GM12872 (cell line): ENCODE results near the gene CNKSR1.

Experiments
- CTCF ChIP-seq: IDR thresholded peaks from 3 replicates; pipeline ENCODE4 v1.5.1; 2011; ENCODE audit warnings: low read depth, mild to moderate bottlenecking, low read length, moderate library complexity; ENCODE audit not compliant: insufficient read depth

CNKSR1 gene

GRCh38 chr1:26142159-26142558 lies 35.1 kb upstream of the CNKSR1 start:
- TF ChIP-seq CTCF = no peak

GRCh38 chr1:26145041-26145959 lies 32.0 kb upstream of the CNKSR1 start:
- peak; percentile 79 for TF ChIP-seq CTCF

- TF ChIP-seq CTCF = no peak
Observed at GRCh38 chr1:26145960-26146294, 31.4 kb upstream of the CNKSR1 start.

- no peak for TF ChIP-seq CTCF
Observed at GRCh38 chr1:26148887-26149286, 28.4 kb upstream of the CNKSR1 start.

DNA sequence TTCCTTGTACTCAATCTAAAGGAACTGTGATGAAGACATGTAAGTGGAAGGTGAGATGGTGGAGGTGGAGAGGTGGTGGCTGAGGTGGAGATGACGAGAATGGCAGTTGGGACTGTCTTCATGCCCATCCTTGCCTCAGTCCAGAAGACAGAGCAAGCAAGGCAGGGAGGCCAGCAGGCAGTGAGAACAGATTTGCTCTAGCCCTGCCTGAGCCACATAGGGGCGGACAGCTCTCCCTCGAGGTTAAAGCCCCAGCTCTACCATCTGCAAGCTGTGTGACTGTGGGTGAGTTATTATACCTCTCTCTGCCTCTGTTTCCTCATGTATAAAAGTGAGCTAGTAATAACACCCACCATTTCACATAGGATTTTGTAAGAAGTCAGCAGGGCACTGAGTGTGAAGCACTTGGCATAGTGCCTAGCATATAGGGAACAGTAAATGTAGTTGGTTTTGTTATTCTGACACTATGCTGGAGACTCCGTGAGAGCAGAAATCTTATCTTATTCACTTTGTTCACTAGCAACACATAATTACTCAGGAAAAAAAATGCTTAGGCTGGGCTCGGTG lies 23.2 kb upstream of the CNKSR1 start:
- no peak for TF ChIP-seq CTCF

GRCh38 chr1:26154750-26155149 lies 22.5 kb upstream of the CNKSR1 start:
- no peak for TF ChIP-seq CTCF

- TF ChIP-seq CTCF = no peak
Observed at GRCh38 chr1:26155370-26156284, 21.7 kb upstream of the CNKSR1 start.
